ENCODE results near the gene TTC8. TPM values are rescaled to one million over a fixed set of nuclear protein-coding genes. Genes with fewer than 3 reads are reported as not detected.
A peak's percentile ranks its signal among the peaks of the same experiment; 100 is the strongest.

TTC8 gene
- total and polyA plus RNA-seq, 2 donors (not counting 3 experiments of a cell fraction or from before 2014, with no cell fraction given) = 11.9 to 16.3 TPM

DNA sequence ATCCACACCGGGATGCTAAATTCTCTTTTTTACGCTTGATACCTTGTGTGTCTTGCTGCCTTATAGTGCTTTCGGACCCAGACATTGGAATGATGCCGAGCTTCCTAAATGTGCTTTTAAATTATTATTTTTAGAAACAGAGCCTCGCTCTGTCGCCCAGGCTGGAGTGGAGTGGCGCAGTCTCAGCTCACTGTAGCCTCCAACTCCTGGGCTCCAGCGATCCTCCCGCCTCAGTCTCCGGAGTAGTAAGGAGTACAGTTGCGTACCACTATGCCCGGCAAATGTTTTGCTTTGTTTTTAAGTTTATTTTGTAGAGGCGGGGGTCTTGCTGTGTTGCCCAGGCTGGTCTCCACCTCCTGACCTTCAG, 31.2 kb upstream of the TTC8 start:
- FAIRE-seq = peak; percentile 4
- ChIA-PET CTCF (interaction anchor here (1.3 kb wide), 1 partner anchor 126 kb away, joined by 3 read pairs; no protein-coding TSS in a partner anchor), POLR2A (no interaction called here)
- peak overlapping the region; percentile 60 for H3K4me2 ChIP-seq (ENCODE audit: insufficient read depth, low read length)
- intact Hi-C loops (cut with micrococcal nuclease) = loop anchor here (1.0 to 10.0 kb wide), 2 partner anchors 126 to 238 kb away; partner anchors contain the start of gene PTPN21
- BruUV-seq (replicated peaks) = no TSS peak
- H3K79me2 ChIP-seq (ENCODE audit: control insufficient read depth, insufficient read depth, low read length) = no peaks in the 10 kb centered on the region
- dilution Hi-C loops (cut with MboI; ENCODE audit: extremely low pct_ligation_motif_present, low sequenced_read_pairs) = no loop called here
- H2AFZ ChIP-seq (ENCODE audit: low read depth, low read length) = peak overlapping the region; percentile 90
- peaks cover 21 to 32% of the 10 kb centered on the region in 2 experiments for H3K27me3 ChIP-seq (ENCODE audit: control insufficient read depth in 2 of 2, insufficient read depth in 2 of 2, low read length in 2 of 2)
- TF ChIP-seq MYC (IDR thresholded peaks at IDR 0.05; ENCODE audit: low read depth, low read length) (no peak), POLR2A (IDR thresholded peaks at IDR 0.05; ENCODE audit: low read depth, low read length) (no peak), GATA2 (IDR thresholded peaks at IDR 0.05; ENCODE audit: insufficient read depth, insufficient read length, low read depth, low read length) (no peak), JUN (IDR thresholded peaks at IDR 0.05; ENCODE audit: borderline replicate concordance, insufficient read depth, insufficient read length, low read depth) (no peak)
- TF ChIP-seq, protein P1, sequence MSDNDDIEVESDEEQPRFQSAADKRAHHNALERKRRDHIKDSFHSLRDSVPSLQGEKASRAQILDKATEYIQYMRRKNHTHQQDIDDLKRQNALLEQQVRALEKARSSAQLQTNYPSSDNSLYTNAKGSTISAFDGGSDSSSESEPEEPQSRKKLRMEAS (IDR thresholded peaks at IDR 0.05; ENCODE audit: insufficient read depth, insufficient read length) = no peak
- H3K9me3 ChIP-seq (replicated peaks; ENCODE audit: control insufficient read depth, insufficient read depth, low read length) = no peaks in the 10 kb centered on the region
- no peak overlapping the region for H3K27ac ChIP-seq (ENCODE audit: insufficient read depth, low read depth, low read length)
- H3K4me1 ChIP-seq (ENCODE audit: control insufficient read depth, extremely low read depth, insufficient read depth, low read length) = peaks cover 7% of the 10 kb centered on the region
- H3K36me3 ChIP-seq (ENCODE audit: control insufficient read depth in 2 of 2, extremely low read depth in 1 of 2, insufficient read depth in 2 of 2, low read length in 2 of 2) = no peaks in the 10 kb centered on the region
- H3K9ac ChIP-seq (replicated peaks; ENCODE audit: extremely low read depth, insufficient read depth, low read length) = peak overlapping the region; percentile 32
- H3K9me1 ChIP-seq (replicated peaks; ENCODE audit: control insufficient read depth, extremely low read depth, insufficient read depth, low read length) = no peaks in the 10 kb centered on the region
- no peak for DNase-seq (ENCODE audit: low read depth, low spot score)
- H4K20me1 ChIP-seq (replicated peaks; ENCODE audit: control insufficient read depth, extremely low read depth, insufficient read depth, low read length) = no peaks in the 10 kb centered on the region
- H3K4me3 ChIP-seq (replicated peaks in 1 of 3; ENCODE audit: insufficient read depth in 1 of 3, low read depth in 1 of 3, low read length in 3 of 3) = peak overlapping the region in 2 of 3 experiments; percentile 34 to 38

DNA sequence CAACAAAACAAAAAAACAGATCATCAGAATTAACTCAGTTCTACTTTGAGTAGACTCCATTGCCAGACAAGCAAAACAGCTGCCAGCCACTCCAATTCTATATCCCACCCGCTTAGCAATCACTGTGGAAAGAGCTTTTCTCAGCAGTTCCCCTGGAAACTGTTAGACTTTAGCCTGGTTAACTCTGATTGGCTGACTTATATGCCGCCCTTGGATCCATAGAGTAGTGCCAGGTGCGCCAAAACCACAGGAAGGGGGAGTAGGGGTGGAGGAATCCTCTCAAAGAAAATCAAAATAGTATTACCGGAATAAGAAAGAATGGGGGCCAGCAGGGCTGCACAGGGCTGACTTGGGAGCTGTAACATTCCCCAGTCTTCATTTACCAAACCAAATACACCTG, 26.3 kb upstream of the TTC8 start:
- dilution Hi-C loops (cut with MboI; ENCODE audit: extremely low pct_ligation_motif_present, low sequenced_read_pairs) = no loop called here
- BruUV-seq (replicated peaks) = no TSS peak

More for the DNA sequence above, 26.3 kb upstream of the TTC8 start:
- Histone ChIP-seq H4K20me1 (replicated peaks; ENCODE audit: control insufficient read depth, extremely low read depth, insufficient read depth, low read length) (no peaks in the 10 kb centered on the region), H3K9ac (replicated peaks; ENCODE audit: extremely low read depth, insufficient read depth, low read length) (no peak overlapping the region), H3K36me3 (ENCODE audit: control insufficient read depth in 2 of 2, extremely low read depth in 1 of 2, insufficient read depth in 2 of 2, low read length in 2 of 2) (no peaks in the 10 kb centered on the region), H3K27me3 (ENCODE audit: control insufficient read depth in 2 of 2, insufficient read depth in 2 of 2, low read length in 2 of 2) (peaks cover 0 to 1% of the 10 kb centered on the region in 2 experiments), H3K4me1 (ENCODE audit: control insufficient read depth, extremely low read depth, insufficient read depth, low read length) (peaks cover under 1% of the 10 kb centered on the region), H3K9me1 (replicated peaks; ENCODE audit: control insufficient read depth, extremely low read depth, insufficient read depth, low read length) (no peaks in the 10 kb centered on the region), H3K9me3 (replicated peaks; ENCODE audit: control insufficient read depth, insufficient read depth, low read length) (no peaks in the 10 kb centered on the region), H2AFZ (ENCODE audit: low read depth, low read length) (no peak overlapping the region), H3K27ac (ENCODE audit: insufficient read depth, low read depth, low read length) (no peak overlapping the region), H3K4me2 (ENCODE audit: insufficient read depth, low read length) (no peak overlapping the region), H3K4me3 (replicated peaks in 1 of 3; ENCODE audit: insufficient read depth in 1 of 3, low read depth in 1 of 3, low read length in 3 of 3) (no peak overlapping the region), H3K79me2 (ENCODE audit: control insufficient read depth, insufficient read depth, low read length) (no peaks in the 10 kb centered on the region)
- ChIA-PET CTCF (interaction anchor here (1.1 to 1.4 kb wide), 2 partner anchors 48 to 265 kb away, joined by 3 read pairs; no protein-coding TSS in a partner anchor), POLR2A (interaction anchor here (1.0 kb wide), 1 partner anchor 27 kb away, joined by 3 read pairs; the partner anchor contains the start of gene TTC8)
- intact Hi-C loops (cut with micrococcal nuclease) = loop anchor here (10.0 kb wide), 1 partner anchor 243 kb away; the partner anchor contains the start of gene PTPN21
- DNase-seq (ENCODE audit: low read depth, low spot score) (no peak), FAIRE-seq (no peak)
- TF ChIP-seq POLR2AphosphoS5 (IDR thresholded peaks at IDR 0.05; ENCODE audit: insufficient read depth, low read depth, low read length) (no peak), CTCF (IDR thresholded peaks at IDR 0.05; ENCODE audit: extremely low read depth in 1 of 2, insufficient read depth in 1 of 2, low read depth in 1 of 2, low read length in 2 of 2) (no peak), JUN (IDR thresholded peaks at IDR 0.05; ENCODE audit: borderline replicate concordance, insufficient read depth, insufficient read length, low read depth) (no peak), FOS (IDR thresholded peaks at IDR 0.05; ENCODE audit: borderline replicate concordance, insufficient read depth, low read length) (no peak), EZH2 (IDR thresholded peaks at IDR 0.05; ENCODE audit: borderline replicate concordance, low read depth, low read length, severe bottlenecking) (no peak), GATA2 (IDR thresholded peaks at IDR 0.05; ENCODE audit: insufficient read depth, insufficient read length, low read depth, low read length) (no peak), MYC (IDR thresholded peaks at IDR 0.05; ENCODE audit: low read depth, low read length) (no peak), POLR2A (IDR thresholded peaks at IDR 0.05; ENCODE audit: low read depth, low read length) (no peak)
- TF ChIP-seq, protein P1 (IDR thresholded peaks at IDR 0.05; ENCODE audit: insufficient read depth, insufficient read length) = no peak
